HepG2 (cell line): ENCODE results near the gene ZNF226. TPM values are rescaled to one million over a fixed set of nuclear protein-coding genes. Genes with fewer than 3 reads are reported as not detected.
A peak's percentile ranks its signal among the peaks of the same experiment; 100 is the strongest.

Source experiments
- ATF4 ChIP-seq, 2 experiments: fragments of 450-650 bp in 1 of 2; sonication (generic) in 1 of 2; formaldehyde crosslinking; IDR thresholded peaks; 2 replicates each; pipeline versions ENCODE4 v1.5.0 to v1.8.0; 2020 to 2022; ENCODE audit warnings: mild to moderate bottlenecking in 1 of 2, missing genetic modification reagents in 1 of 2
- CBFB ChIP-seq: sonication (generic); formaldehyde crosslinking; IDR thresholded peaks from 2 replicates; pipeline ENCODE4 v1.4.0; 2020; ENCODE audit warnings: missing genetic modification reagents
- FOXA1 ChIP-seq, 2 experiments: fragments of 450-650 bp in 1 of 2; sonication (generic) in 1 of 2; formaldehyde crosslinking in 1 of 2; IDR thresholded peaks; 2 replicates each; pipeline versions ENCODE4 v1.4.0 to v1.6.1; 2016 to 2020; ENCODE audit warnings: missing genetic modification reagents in 1 of 2
- MEF2D ChIP-seq: sonication (generic); formaldehyde crosslinking; IDR thresholded peaks from 2 replicates; pipeline ENCODE4 v1.5.1; 2020; ENCODE audit warnings: mild to moderate bottlenecking, missing genetic modification reagents
- NFYB ChIP-seq: sonication (generic); formaldehyde crosslinking; IDR thresholded peaks from 2 replicates; pipeline ENCODE4 v1.4.0; 2020; ENCODE audit warnings: missing genetic modification reagents
- NR0B2 ChIP-seq: sonication (generic); formaldehyde crosslinking; IDR thresholded peaks from 2 replicates; pipeline ENCODE4 v1.4.0; 2020; ENCODE audit warnings: mild to moderate bottlenecking, missing genetic modification reagents
- REST ChIP-seq, 2 experiments: IDR thresholded peaks; 2 replicates each; pipeline ENCODE4 v1.6.1; 2011 to 2012; ENCODE audit warnings: low read length in 2 of 2, borderline replicate concordance in 1 of 2, low read depth in 1 of 2, mild to moderate bottlenecking in 1 of 2, moderate library complexity in 1 of 2
- SKIL ChIP-seq: sonication (generic); formaldehyde crosslinking; IDR thresholded peaks from 2 replicates; pipeline ENCODE4 v1.8.0; 2022; ENCODE audit warnings: missing genetic modification reagents, mild to moderate bottlenecking, moderate library complexity, borderline replicate concordance
- SP4 ChIP-seq: sonication (generic); formaldehyde crosslinking; IDR thresholded peaks from 2 replicates; pipeline ENCODE4 v1.8.1; 2023; ENCODE audit warnings: mild to moderate bottlenecking, missing genetic modification reagents
- YEATS2 ChIP-seq: sonication (generic); formaldehyde crosslinking; IDR thresholded peaks from 2 replicates; pipeline ENCODE4 v1.4.0; 2020; ENCODE audit warnings: missing genetic modification reagents, borderline replicate concordance
- ZBTB38 ChIP-seq: sonication (generic); formaldehyde crosslinking; IDR thresholded peaks from 2 replicates; pipeline ENCODE4 v1.5.1; 2020; ENCODE audit warnings: mild to moderate bottlenecking, missing genetic modification reagents
- ZBTB46 ChIP-seq: sonication (generic); formaldehyde crosslinking; IDR thresholded peaks from 2 replicates; pipeline ENCODE4 v1.4.0; 2020; ENCODE audit warnings: mild to moderate bottlenecking, missing genetic modification reagents, borderline replicate concordance
- ZNF232 ChIP-seq: sonication (generic); formaldehyde crosslinking; IDR thresholded peaks from 2 replicates; pipeline ENCODE4 v1.4.0; 2020; ENCODE audit warnings: missing genetic modification reagents, borderline replicate concordance
- ZNF350 ChIP-seq: sonication (generic); formaldehyde crosslinking; IDR thresholded peaks from 2 replicates; pipeline ENCODE4 v1.4.0; 2020; ENCODE audit warnings: mild to moderate bottlenecking, low read depth, missing genetic modification reagents, borderline replicate concordance
- ZNF354B ChIP-seq: sonication (generic); formaldehyde crosslinking; IDR thresholded peaks from 2 replicates; pipeline ENCODE4 v1.8.0; 2022; ENCODE audit warnings: mild to moderate bottlenecking, missing genetic modification reagents
- ZNF761 ChIP-seq: sonication (generic); formaldehyde crosslinking; conservative IDR thresholded peaks from 2 replicates; pipeline ENCODE4 v1.4.0; 2020; ENCODE audit warnings: mild to moderate bottlenecking, missing genetic modification reagents
- ZNF792 ChIP-seq: IDR thresholded peaks from 2 replicates; pipeline ENCODE4 v1.6.1; 2016
- ZSCAN29 ChIP-seq: sonication (generic); formaldehyde crosslinking; conservative IDR thresholded peaks from 2 replicates; pipeline ENCODE4 v1.4.0; 2020; ENCODE audit warnings: mild to moderate bottlenecking, missing genetic modification reagents
- ZSCAN30 ChIP-seq: sonication (generic); formaldehyde crosslinking; IDR thresholded peaks from 2 replicates; pipeline ENCODE4 v1.5.0; 2020; ENCODE audit warnings: mild to moderate bottlenecking, missing genetic modification reagents
- polyA plus RNA-seq, 8 experiments: library from polyadenylated mRNA; depleted of rRNA in 3 of 8; stranded (reverse) in 7 of 8; unstranded in 1 of 8; fragments of >200 nt; fragmentation: Illumina TruSeq in 4 of 8; extraction: Trizol in 4 of 8; gene quantifications; 2 replicates each; pipeline versions ENCODE4 v1.2.1 to v1.2.3, GENCODE V29; 2011 to 2016; ENCODE audit warnings: low read depth in 4 of 8, missing spikeins in 1 of 8, mixed read lengths in 1 of 8; ENCODE audit not compliant: insufficient read depth in 1 of 8
- total RNA-seq, 5 experiments: library from RNA; depleted of rRNA; stranded (reverse); fragments of >200 nt; fragmentation: Illumina TruSeq; extraction: Trizol; gene quantifications; 2 replicates each; pipeline ENCODE4 v1.2.3, GENCODE V29; 2016; ENCODE audit warnings: low read depth in 1 of 5

The ZNF226 gene
- total and polyA plus RNA-seq, 2 of the 13 experiments (the other 11 are each of a cell fraction or from before 2014, with no cell fraction given) = 8.3 to 16.0 TPM

GRCh38 chr19:44164673-44165512, at the start of gene ZNF226 (continued):
- TF ChIP-seq ZNF761 (CRISPR knock-in tag) = peak; percentile 52; the same call in 1 of the 2 replicates
- peak; percentile 61; the same call in 1 of the 2 replicates for TF ChIP-seq ZNF792 (CRISPR knock-in tag)
- peak; percentile 69; the same call in 1 of the 2 replicates for TF ChIP-seq MEF2D (CRISPR knock-in tag)
- TF ChIP-seq FOXA1 (IDR thresholded peaks at IDR 0.05) = no peak
- TF ChIP-seq FOXA1 (CRISPR knock-in tag; IDR thresholded peaks at IDR 0.05) = no peak
- TF ChIP-seq SKIL = no peak
- TF ChIP-seq SP4 (CRISPR knock-in tag) = 0 out of 2 replicates have a peak, but pooled peaks have one; percentile 52
- TF ChIP-seq ZSCAN29 (CRISPR knock-in tag) = 0 out of 2 replicates have a peak, but pooled peaks have one; percentile 67
- TF ChIP-seq ZNF350 (CRISPR knock-in tag) = peak; percentile 75; the same call in 1 of the 2 replicates
- no peak for TF ChIP-seq NR0B2 (CRISPR knock-in tag)
- TF ChIP-seq NFYB = peak; percentile 77
- TF ChIP-seq ZNF232 (CRISPR knock-in tag) = 0 out of 2 replicates have a peak, but pooled peaks have one; percentile 46
- no peak for TF ChIP-seq ZBTB46 (CRISPR knock-in tag)
- peak; percentile 21; the same call in 1 of the 2 replicates for TF ChIP-seq CBFB (CRISPR knock-in tag)
- TF ChIP-seq ZSCAN30 (CRISPR knock-in tag) = no peak
- no peak for TF ChIP-seq REST (IDR thresholded peaks at IDR 0.05; ENCODE audit: borderline replicate concordance in 1 of 2, low read depth in 1 of 2, low read length in 2 of 2)
- TF ChIP-seq ZNF354B (CRISPR knock-in tag) = no peak
- TF ChIP-seq YEATS2 = peak; percentile 82; the same call in 1 of the 2 replicates
- no peak for TF ChIP-seq ATF4 (CRISPR knock-in tag; IDR thresholded peaks at IDR 0.05)
- no peak for TF ChIP-seq ZBTB38 (CRISPR knock-in tag)
